Measurements from ENCODE around the gene HELQ. TPM values are rescaled to one million over a fixed set of nuclear protein-coding genes. Genes with fewer than 3 reads are reported as not detected.

The HELQ gene
- polyA plus RNA-seq, 1 donor from 2014 or later: 18.0 TPM

DNA sequence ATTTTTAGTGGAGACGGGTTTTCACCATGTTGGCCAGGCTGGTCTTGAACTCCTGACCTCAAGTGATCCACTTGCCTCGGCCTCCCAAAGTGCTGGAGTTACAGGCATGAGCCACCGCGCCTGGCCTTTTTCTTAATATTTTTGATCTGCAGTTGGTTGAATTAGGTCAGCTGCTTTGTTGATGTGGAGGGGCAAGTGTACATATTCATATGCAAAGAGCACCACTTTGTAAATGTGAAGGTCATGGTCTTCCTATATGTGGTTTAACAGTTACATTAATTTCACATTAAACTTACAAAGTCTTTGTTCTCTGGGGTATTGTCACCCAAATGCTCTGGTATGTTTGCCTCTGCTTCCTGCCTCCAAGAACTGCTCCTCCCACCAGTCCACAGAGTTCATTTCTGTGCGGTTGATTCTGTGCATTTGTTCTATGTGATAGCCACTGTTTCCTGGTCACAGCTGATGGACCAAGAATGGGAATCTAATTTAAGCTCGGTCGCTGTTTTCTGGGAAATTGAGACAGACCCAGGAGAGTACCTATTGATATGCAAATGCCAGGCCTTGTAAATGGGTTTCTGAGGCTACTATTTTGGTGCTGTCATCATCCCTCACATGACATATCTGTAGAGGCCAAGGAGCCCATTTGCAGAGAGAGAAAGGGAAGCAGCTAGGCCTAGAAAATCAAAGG lies 94.1 kb downstream of the HELQ start:
- Histone ChIP-seq H3K9ac (ENCODE audit: low read length) (no peak overlapping the region), H3K4me2 (ENCODE audit: low read length) (no peak overlapping the region), H3K9me2 (ENCODE audit: insufficient read depth, low read length) (no peaks in the 10 kb centered on the region), H3K9me3 (ENCODE audit: low read length) (no peaks in the 10 kb centered on the region), H2AFZ (ENCODE audit: low read depth, low read length) (no peak overlapping the region), H3K27me3 (ENCODE audit: insufficient read depth, low read depth, low read length) (no peaks in the 10 kb centered on the region), H3K27ac (ENCODE audit: low read length) (no peak overlapping the region), H3K79me2 (replicated peaks; ENCODE audit: insufficient read depth, low read length) (no peaks in the 10 kb centered on the region), H3K4me3 (ENCODE audit: low read length) (no peak overlapping the region), H3F3A (ENCODE audit: insufficient read depth, low read length, poor library complexity, severe bottlenecking) (no peaks in the 10 kb centered on the region), H4K20me1 (ENCODE audit: insufficient read depth) (no peaks in the 10 kb centered on the region), H3K36me3 (ENCODE audit: insufficient read depth, low read length) (no peaks in the 10 kb centered on the region)
- TF ChIP-seq SMC3 (conservative IDR thresholded peaks at IDR 0.05; ENCODE audit: poor library complexity): no peak
- TF ChIP-seq, protein P1, sequence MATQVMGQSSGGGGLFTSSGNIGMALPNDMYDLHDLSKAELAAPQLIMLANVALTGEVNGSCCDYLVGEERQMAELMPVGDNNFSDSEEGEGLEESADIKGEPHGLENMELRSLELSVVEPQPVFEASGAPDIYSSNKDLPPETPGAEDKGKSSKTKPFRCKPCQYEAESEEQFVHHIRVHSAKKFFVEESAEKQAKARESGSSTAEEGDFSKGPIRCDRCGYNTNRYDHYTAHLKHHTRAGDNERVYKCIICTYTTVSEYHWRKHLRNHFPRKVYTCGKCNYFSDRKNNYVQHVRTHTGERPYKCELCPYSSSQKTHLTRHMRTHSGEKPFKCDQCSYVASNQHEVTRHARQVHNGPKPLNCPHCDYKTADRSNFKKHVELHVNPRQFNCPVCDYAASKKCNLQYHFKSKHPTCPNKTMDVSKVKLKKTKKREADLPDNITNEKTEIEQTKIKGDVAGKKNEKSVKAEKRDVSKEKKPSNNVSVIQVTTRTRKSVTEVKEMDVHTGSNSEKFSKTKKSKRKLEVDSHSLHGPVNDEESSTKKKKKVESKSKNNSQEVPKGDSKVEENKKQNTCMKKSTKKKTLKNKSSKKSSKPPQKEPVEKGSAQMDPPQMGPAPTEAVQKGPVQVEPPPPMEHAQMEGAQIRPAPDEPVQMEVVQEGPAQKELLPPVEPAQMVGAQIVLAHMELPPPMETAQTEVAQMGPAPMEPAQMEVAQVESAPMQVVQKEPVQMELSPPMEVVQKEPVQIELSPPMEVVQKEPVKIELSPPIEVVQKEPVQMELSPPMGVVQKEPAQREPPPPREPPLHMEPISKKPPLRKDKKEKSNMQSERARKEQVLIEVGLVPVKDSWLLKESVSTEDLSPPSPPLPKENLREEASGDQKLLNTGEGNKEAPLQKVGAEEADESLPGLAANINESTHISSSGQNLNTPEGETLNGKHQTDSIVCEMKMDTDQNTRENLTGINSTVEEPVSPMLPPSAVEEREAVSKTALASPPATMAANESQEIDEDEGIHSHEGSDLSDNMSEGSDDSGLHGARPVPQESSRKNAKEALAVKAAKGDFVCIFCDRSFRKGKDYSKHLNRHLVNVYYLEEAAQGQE (IDR thresholded peaks at IDR 0.05; ENCODE audit: borderline replicate concordance): no peak
- TF ChIP-seq EZH2 (IDR thresholded peaks at IDR 0.05; ENCODE audit: borderline replicate concordance, insufficient read depth, low read length, poor library complexity, severe bottlenecking): no peak
- no peak for TF ChIP-seq RAD21 (conservative IDR thresholded peaks at IDR 0.05)
- no peak for TF ChIP-seq EP300 (conservative IDR thresholded peaks at IDR 0.05; ENCODE audit: poor library complexity, severe bottlenecking)
- TF ChIP-seq TAF1 (IDR thresholded peaks at IDR 0.05; ENCODE audit: low read depth): no peak

DNA sequence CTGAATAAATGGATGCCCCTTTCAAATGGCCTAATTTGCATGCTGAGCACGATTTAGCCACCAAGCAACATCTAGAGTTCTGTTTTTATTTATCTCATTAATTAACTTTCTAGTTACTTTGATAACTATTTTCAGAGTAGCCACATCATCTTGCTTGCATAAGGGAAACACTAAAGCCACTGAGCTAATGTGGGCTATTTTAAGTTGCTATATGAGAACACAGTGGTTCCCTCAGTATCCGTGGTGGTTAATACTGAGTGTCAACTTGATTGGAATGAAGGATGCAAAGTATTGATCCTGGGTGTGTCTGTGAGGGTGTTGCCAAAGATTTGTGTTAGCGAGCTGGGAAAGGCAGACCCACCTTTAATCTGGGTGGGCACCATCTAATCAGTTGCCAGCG lies 95.6 kb downstream of the HELQ start:
- TF ChIP-seq TAF1 (IDR thresholded peaks at IDR 0.05; ENCODE audit: low read depth): no peak
- TF ChIP-seq EP300 (conservative IDR thresholded peaks at IDR 0.05; ENCODE audit: poor library complexity, severe bottlenecking): no peak
- TF ChIP-seq, protein P2, sequence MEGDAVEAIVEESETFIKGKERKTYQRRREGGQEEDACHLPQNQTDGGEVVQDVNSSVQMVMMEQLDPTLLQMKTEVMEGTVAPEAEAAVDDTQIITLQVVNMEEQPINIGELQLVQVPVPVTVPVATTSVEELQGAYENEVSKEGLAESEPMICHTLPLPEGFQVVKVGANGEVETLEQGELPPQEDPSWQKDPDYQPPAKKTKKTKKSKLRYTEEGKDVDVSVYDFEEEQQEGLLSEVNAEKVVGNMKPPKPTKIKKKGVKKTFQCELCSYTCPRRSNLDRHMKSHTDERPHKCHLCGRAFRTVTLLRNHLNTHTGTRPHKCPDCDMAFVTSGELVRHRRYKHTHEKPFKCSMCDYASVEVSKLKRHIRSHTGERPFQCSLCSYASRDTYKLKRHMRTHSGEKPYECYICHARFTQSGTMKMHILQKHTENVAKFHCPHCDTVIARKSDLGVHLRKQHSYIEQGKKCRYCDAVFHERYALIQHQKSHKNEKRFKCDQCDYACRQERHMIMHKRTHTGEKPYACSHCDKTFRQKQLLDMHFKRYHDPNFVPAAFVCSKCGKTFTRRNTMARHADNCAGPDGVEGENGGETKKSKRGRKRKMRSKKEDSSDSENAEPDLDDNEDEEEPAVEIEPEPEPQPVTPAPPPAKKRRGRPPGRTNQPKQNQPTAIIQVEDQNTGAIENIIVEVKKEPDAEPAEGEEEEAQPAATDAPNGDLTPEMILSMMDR (IDR thresholded peaks at IDR 0.05; ENCODE audit: poor library complexity, severe bottlenecking): no peak
- no peak for TF ChIP-seq RAD21 (conservative IDR thresholded peaks at IDR 0.05)
- TF ChIP-seq, protein P1 (IDR thresholded peaks at IDR 0.05; ENCODE audit: borderline replicate concordance): no peak
- TF ChIP-seq MXI1 (conservative IDR thresholded peaks at IDR 0.05; ENCODE audit: poor library complexity, severe bottlenecking): no peak
- no peak for TF ChIP-seq SMC3 (conservative IDR thresholded peaks at IDR 0.05; ENCODE audit: poor library complexity)
- no peak for TF ChIP-seq POLR2AphosphoS5 (IDR thresholded peaks at IDR 0.05)
- no peak for TF ChIP-seq EZH2 (IDR thresholded peaks at IDR 0.05; ENCODE audit: borderline replicate concordance, insufficient read depth, low read length, poor library complexity, severe bottlenecking)
- no peaks in the 10 kb centered on the region for H3K27me3 ChIP-seq (ENCODE audit: insufficient read depth, low read depth, low read length)

More for the DNA sequence above, 95.6 kb downstream of the HELQ start:
- no peaks in the 10 kb centered on the region for H3K36me3 ChIP-seq (ENCODE audit: insufficient read depth, low read length)
- H3K79me2 ChIP-seq (replicated peaks; ENCODE audit: insufficient read depth, low read length): no peaks in the 10 kb centered on the region
- no peaks in the 10 kb centered on the region for H4K20me1 ChIP-seq (ENCODE audit: insufficient read depth)
- H3K9me2 ChIP-seq (ENCODE audit: insufficient read depth, low read length): no peaks in the 10 kb centered on the region
- no peak overlapping the region for H3K4me3 ChIP-seq (ENCODE audit: low read length)
- H2AFZ ChIP-seq (ENCODE audit: low read depth, low read length): no peak overlapping the region
- no peak overlapping the region for H3K27ac ChIP-seq (ENCODE audit: low read length)
- H3K4me2 ChIP-seq (ENCODE audit: low read length): no peak overlapping the region
- H3K9me3 ChIP-seq (ENCODE audit: low read length): no peaks in the 10 kb centered on the region
- no peak overlapping the region for H3K9ac ChIP-seq (ENCODE audit: low read length)
- H3F3A ChIP-seq (ENCODE audit: insufficient read depth, low read length, poor library complexity, severe bottlenecking): no peaks in the 10 kb centered on the region
